Hepatocyte (in vitro differentiated cells): ENCODE measurements around the gene ITPR1. TPM values are rescaled to one million over a fixed set of nuclear protein-coding genes. Genes with fewer than 3 reads are reported as not detected.
A peak's percentile ranks its signal among the peaks of the same experiment; 100 is the strongest.

ENCODE experiments used
- DNase-seq: peaks from one replicate; pipeline ENCODE4 v3.0.0-alpha.2; 2016; ENCODE audit warnings: low spot score
- H2AFZ ChIP-seq: fragments of 200-600 bp; sonication (generic); 2 replicates; pipeline ENCODE4 v1.6.0; 2016; ENCODE audit warnings: antibody characterized with exemption, mild to moderate bottlenecking
- H3K27ac ChIP-seq: fragments of 200-600 bp; sonication (generic); 2 replicates; pipeline ENCODE4 v1.5.1; 2016; ENCODE audit warnings: mild to moderate bottlenecking
- H3K27me3 ChIP-seq: fragments of 200-600 bp; sonication (generic); 2 replicates; pipeline ENCODE4 v1.6.1; 2016
- H3K36me3 ChIP-seq: fragments of 200-600 bp; sonication (generic); replicated peaks from 2 replicates; pipeline ENCODE4 v1.5.1; 2016; ENCODE audit warnings: low read depth; ENCODE audit not compliant: insufficient read depth
- H3K4me1 ChIP-seq: fragments of 200-600 bp; sonication (generic); 2 replicates; pipeline ENCODE4 v1.5.1; 2016; ENCODE audit warnings: mild to moderate bottlenecking, moderate library complexity; ENCODE audit not compliant: insufficient read depth
- H3K4me2 ChIP-seq: fragments of 200-600 bp; sonication (generic); 2 replicates; pipeline ENCODE4 v1.6.0; 2016
- H3K4me3 ChIP-seq: fragments of 200-600 bp; sonication (generic); 2 replicates; pipeline ENCODE4 v1.5.1; 2016; ENCODE audit warnings: mild to moderate bottlenecking
- H3K79me2 ChIP-seq: fragments of 200-600 bp; sonication (generic); 2 replicates; pipeline ENCODE4 v1.6.0; 2017; ENCODE audit warnings: mild to moderate bottlenecking
- H3K9me2 ChIP-seq: fragments of 200-600 bp; sonication (generic); replicated peaks from 2 replicates; pipeline ENCODE4 v1.6.0; 2017; ENCODE audit warnings: mild to moderate bottlenecking; ENCODE audit not compliant: insufficient read depth
- H3K9me3 ChIP-seq: fragments of 200-600 bp; sonication (generic); 2 replicates; pipeline ENCODE4 v1.5.1; 2016; ENCODE audit warnings: low read depth, mild to moderate bottlenecking
- H4K20me1 ChIP-seq: fragments of 200-600 bp; sonication (generic); 2 replicates; pipeline ENCODE4 v1.6.0; 2016; ENCODE audit warnings: mild to moderate bottlenecking; ENCODE audit not compliant: insufficient read depth, poor library complexity, severe bottlenecking
- CTCF ChIP-seq: fragments of 200-600 bp; sonication (generic); IDR thresholded peaks from 2 replicates; pipeline ENCODE4 v1.5.1; 2016; ENCODE audit warnings: antibody characterized with exemption, mild to moderate bottlenecking; ENCODE audit not compliant: poor library complexity
- EZH2 ChIP-seq: fragments of 200-600 bp; sonication (generic); IDR thresholded peaks from 2 replicates; pipeline ENCODE4 v1.6.1; 2016; ENCODE audit warnings: antibody characterized with exemption, mild to moderate bottlenecking, borderline replicate concordance
- EZH2phosphoT487 ChIP-seq: fragments of 200-600 bp; sonication (generic); IDR thresholded peaks from one replicate; pipeline ENCODE4 v1.6.1; 2018; ENCODE audit warnings: antibody characterized with exemption, mild to moderate bottlenecking, low read depth, moderate library complexity; ENCODE audit not compliant: unreplicated experiment, severe bottlenecking
- WGBS: methylation state at CpG from one replicate; pipeline ENCODE4 v1.1.6; 2016; ENCODE audit warnings: low lambda C conversion rate; ENCODE audit errors: missing lambda C conversion rate; 5-methylcytosine and 5-hydroxymethylcytosine counted together
- polyA plus RNA-seq: library from polyadenylated mRNA; unstranded; fragments of >200 nt; fragmentation: Nextera tagmentation; extraction: Ambion mirVana; gene quantifications from 2 replicates; pipeline ENCODE4 v1.2.1, GENCODE V29; 2016
- total RNA-seq: library from RNA; depleted of rRNA; stranded (reverse); fragments of >200 nt; gene quantifications from 2 replicates; pipeline ENCODE4 v1.2.3, GENCODE V29; 2014

ITPR1 gene
- total and polyA plus RNA-seq, 2 experiments from 2014 or later, result 46.8 to 90.8 TPM

- H2AFZ ChIP-seq, result no peak overlapping the region
- H3K4me2 ChIP-seq, result no peak overlapping the region
- no peaks in the 10 kb centered on the region for H3K36me3 ChIP-seq
- DNase-seq, result no peak
- no peaks in the 10 kb centered on the region for H4K20me1 ChIP-seq
- TF ChIP-seq CTCF (no peak), EZH2phosphoT487 (no peak), EZH2 (no peak)
- 77% methylated on average over 10 of the region's 10 CpGs for WGBS
- H3K27ac ChIP-seq, result peak overlapping the region; percentile 69
- H3K27me3 ChIP-seq, result no peaks in the 10 kb centered on the region
- H3K4me1 ChIP-seq, result peaks cover 24% of the 10 kb centered on the region
- no peaks in the 10 kb centered on the region for H3K79me2 ChIP-seq
- no peak overlapping the region for H3K4me3 ChIP-seq
- H3K9me2 ChIP-seq, result no peaks in the 10 kb centered on the region
- H3K9me3 ChIP-seq, result no peaks in the 10 kb centered on the region
These were observed 263.1 kb downstream of the ITPR1 start for GRCh38 chr3:4756057-4756775.

GRCh38 chr3:4756855-4757574 is 263.9 kb downstream of the ITPR1 start:
- WGBS, result 63% methylated on average over 3 of the region's 3 CpGs

GRCh38 chr3:4757575-4758248 is 264.6 kb downstream of the ITPR1 start:
- Histone ChIP-seq H3K79me2 (no peaks in the 10 kb centered on the region), H3K27me3 (no peaks in the 10 kb centered on the region), H3K4me3 (no peak overlapping the region), H2AFZ (no peak overlapping the region), H3K4me1 (peaks cover 15% of the 10 kb centered on the region), H3K36me3 (no peaks in the 10 kb centered on the region), H3K9me3 (no peaks in the 10 kb centered on the region), H4K20me1 (no peaks in the 10 kb centered on the region), H3K9me2 (no peaks in the 10 kb centered on the region), H3K4me2 (no peak overlapping the region), H3K27ac (peak overlapping the region; percentile 71)
- TF ChIP-seq CTCF (no peak), EZH2 (no peak), EZH2phosphoT487 (no peak)
- DNase-seq, result no peak
- 84% methylated on average over 12 of the region's 12 CpGs for WGBS

More at GRCh38 chr3:4756855-4757574, 263.9 kb downstream of the ITPR1 start:
- peak; percentile 44 for DNase-seq
- Histone ChIP-seq H3K27me3 (no peaks in the 10 kb centered on the region), H3K4me3 (no peak overlapping the region), H3K27ac (peak overlapping the region; percentile 71), H3K4me1 (peaks cover 16% of the 10 kb centered on the region), H3K79me2 (no peaks in the 10 kb centered on the region), H3K9me3 (no peaks in the 10 kb centered on the region), H3K36me3 (no peaks in the 10 kb centered on the region), H3K9me2 (no peaks in the 10 kb centered on the region), H4K20me1 (no peaks in the 10 kb centered on the region), H2AFZ (no peak overlapping the region), H3K4me2 (no peak overlapping the region)
- no peak for TF ChIP-seq EZH2
- TF ChIP-seq EZH2phosphoT487, result no peak
- no peak for TF ChIP-seq CTCF
